ENCODE results near the gene CNTN6. TPM values are rescaled to one million over a fixed set of nuclear protein-coding genes. Genes with fewer than 3 reads are reported as not detected.

The CNTN6 gene
- total RNA-seq, 1 experiment from 2014 or later: not detected

DNA sequence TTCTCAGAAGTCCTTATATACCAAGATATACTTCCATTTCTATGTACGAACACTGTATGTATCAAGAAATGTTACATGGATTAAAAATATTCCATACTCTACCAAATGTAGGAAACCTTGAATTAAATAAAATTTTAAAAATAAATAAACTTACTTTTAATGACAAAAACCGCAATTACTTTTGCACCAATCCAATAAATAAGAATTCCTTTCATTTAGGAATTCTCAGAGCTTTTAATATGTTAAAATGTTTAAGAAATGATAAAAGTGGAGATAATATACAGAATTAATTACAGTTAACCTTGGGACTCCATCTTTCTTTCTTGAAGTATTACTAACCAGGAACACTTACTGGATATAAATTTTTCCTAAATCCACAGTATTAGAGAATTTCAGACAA is 272.7 kb downstream of the CNTN6 start:
- BruUV-seq (replicated peaks): no TSS peak
- no peak overlapping the region for H3K4me3 ChIP-seq (ENCODE audit: low read depth in 2 of 2, low read length in 2 of 2)
- intact Hi-C loops (cut with micrococcal nuclease; ENCODE audit: unreplicated experiment): no loop called here
- no peaks in the 10 kb centered on the region for H3K9me3 ChIP-seq (ENCODE audit: control insufficient read depth, insufficient read depth, low read depth, low read length)
- DNase-seq (ENCODE audit: low read depth, low spot score) (no peak), ATAC-seq (no peak)
- TF ChIP-seq, protein P1, sequence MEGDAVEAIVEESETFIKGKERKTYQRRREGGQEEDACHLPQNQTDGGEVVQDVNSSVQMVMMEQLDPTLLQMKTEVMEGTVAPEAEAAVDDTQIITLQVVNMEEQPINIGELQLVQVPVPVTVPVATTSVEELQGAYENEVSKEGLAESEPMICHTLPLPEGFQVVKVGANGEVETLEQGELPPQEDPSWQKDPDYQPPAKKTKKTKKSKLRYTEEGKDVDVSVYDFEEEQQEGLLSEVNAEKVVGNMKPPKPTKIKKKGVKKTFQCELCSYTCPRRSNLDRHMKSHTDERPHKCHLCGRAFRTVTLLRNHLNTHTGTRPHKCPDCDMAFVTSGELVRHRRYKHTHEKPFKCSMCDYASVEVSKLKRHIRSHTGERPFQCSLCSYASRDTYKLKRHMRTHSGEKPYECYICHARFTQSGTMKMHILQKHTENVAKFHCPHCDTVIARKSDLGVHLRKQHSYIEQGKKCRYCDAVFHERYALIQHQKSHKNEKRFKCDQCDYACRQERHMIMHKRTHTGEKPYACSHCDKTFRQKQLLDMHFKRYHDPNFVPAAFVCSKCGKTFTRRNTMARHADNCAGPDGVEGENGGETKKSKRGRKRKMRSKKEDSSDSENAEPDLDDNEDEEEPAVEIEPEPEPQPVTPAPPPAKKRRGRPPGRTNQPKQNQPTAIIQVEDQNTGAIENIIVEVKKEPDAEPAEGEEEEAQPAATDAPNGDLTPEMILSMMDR (IDR thresholded peaks at IDR 0.05): no peak
- TF ChIP-seq SIN3A (IDR thresholded peaks at IDR 0.05; ENCODE audit: borderline replicate concordance, insufficient read depth, low read depth, low read length) (no peak), POLR2AphosphoS5 (IDR thresholded peaks at IDR 0.05; ENCODE audit: low read depth, low read length) (no peak), TCF7L2 (IDR thresholded peaks at IDR 0.05; ENCODE audit: low read depth, low read length) (no peak)
- TF ChIP-seq, protein P2, sequence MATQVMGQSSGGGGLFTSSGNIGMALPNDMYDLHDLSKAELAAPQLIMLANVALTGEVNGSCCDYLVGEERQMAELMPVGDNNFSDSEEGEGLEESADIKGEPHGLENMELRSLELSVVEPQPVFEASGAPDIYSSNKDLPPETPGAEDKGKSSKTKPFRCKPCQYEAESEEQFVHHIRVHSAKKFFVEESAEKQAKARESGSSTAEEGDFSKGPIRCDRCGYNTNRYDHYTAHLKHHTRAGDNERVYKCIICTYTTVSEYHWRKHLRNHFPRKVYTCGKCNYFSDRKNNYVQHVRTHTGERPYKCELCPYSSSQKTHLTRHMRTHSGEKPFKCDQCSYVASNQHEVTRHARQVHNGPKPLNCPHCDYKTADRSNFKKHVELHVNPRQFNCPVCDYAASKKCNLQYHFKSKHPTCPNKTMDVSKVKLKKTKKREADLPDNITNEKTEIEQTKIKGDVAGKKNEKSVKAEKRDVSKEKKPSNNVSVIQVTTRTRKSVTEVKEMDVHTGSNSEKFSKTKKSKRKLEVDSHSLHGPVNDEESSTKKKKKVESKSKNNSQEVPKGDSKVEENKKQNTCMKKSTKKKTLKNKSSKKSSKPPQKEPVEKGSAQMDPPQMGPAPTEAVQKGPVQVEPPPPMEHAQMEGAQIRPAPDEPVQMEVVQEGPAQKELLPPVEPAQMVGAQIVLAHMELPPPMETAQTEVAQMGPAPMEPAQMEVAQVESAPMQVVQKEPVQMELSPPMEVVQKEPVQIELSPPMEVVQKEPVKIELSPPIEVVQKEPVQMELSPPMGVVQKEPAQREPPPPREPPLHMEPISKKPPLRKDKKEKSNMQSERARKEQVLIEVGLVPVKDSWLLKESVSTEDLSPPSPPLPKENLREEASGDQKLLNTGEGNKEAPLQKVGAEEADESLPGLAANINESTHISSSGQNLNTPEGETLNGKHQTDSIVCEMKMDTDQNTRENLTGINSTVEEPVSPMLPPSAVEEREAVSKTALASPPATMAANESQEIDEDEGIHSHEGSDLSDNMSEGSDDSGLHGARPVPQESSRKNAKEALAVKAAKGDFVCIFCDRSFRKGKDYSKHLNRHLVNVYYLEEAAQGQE (IDR thresholded peaks at IDR 0.05; ENCODE audit: insufficient read depth in 1 of 2, low read depth in 2 of 2, low read length in 1 of 2): no peak
- no peaks in the 10 kb centered on the region for H3K4me1 ChIP-seq (ENCODE audit: control insufficient read depth, insufficient read depth, low read length)
- ChIA-PET CTCF (no interaction called here), POLR2A (no interaction called here)
- in situ Hi-C loops (cut with HindIII; ENCODE audit: low pct_unique_long_range_greater_than_20kb, low sequenced_read_pairs): no loop called here
- H3K27me3 ChIP-seq (ENCODE audit: control insufficient read depth, insufficient read depth, low read length): no peaks in the 10 kb centered on the region
- H3K36me3 ChIP-seq (ENCODE audit: control insufficient read depth, insufficient read depth, low read length): no peaks in the 10 kb centered on the region
- H3K27ac ChIP-seq (ENCODE audit: low read length): no peak overlapping the region

GRCh38 chr3:1374471-1374870 is 281.6 kb downstream of the CNTN6 start:
- CTCF ChIA-PET: no interaction called here
- DNase-seq (ENCODE audit: low read depth, low spot score) (no peak), ATAC-seq (no peak)
- Histone ChIP-seq H3K9me3 (ENCODE audit: control insufficient read depth, insufficient read depth, low read depth, low read length) (no peaks in the 10 kb centered on the region), H3K27me3 (ENCODE audit: control insufficient read depth, insufficient read depth, low read length) (no peaks in the 10 kb centered on the region), H3K4me1 (ENCODE audit: control insufficient read depth, insufficient read depth, low read length) (no peaks in the 10 kb centered on the region), H3K36me3 (ENCODE audit: control insufficient read depth, insufficient read depth, low read length) (no peaks in the 10 kb centered on the region), H3K27ac (ENCODE audit: low read length) (no peak overlapping the region), H3K4me3 (ENCODE audit: low read depth in 2 of 2, low read length in 2 of 2) (no peak overlapping the region)
- in situ Hi-C loops (cut with HindIII; ENCODE audit: low pct_unique_long_range_greater_than_20kb, low sequenced_read_pairs): no loop called here
- TF ChIP-seq SIN3A (IDR thresholded peaks at IDR 0.05; ENCODE audit: borderline replicate concordance, insufficient read depth, low read depth, low read length): no peak
- POLR2A ChIA-PET: no interaction called here
- no TSS peak for BruUV-seq (replicated peaks)
- intact Hi-C loops (cut with micrococcal nuclease; ENCODE audit: unreplicated experiment): no loop called here

DNA sequence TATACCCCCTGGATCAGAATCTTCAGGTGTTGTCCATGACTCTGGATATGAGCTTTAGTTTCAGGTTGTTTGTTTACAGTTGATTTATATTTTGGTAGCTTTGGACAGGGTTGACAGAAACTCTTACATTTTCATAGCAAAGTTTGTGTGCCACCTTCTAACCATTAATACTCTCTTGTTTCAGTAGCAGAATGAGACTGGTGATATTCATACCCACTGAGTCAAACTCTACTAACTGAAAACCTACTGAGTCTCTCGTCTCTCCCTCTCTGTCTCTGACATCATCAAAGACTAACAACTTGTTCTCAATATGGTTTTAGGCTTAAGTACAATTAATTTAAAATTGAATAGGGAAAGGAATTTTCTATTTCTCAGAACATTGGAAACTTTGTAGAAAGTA is 282.3 kb downstream of the CNTN6 start:
- POLR2A ChIA-PET: no interaction called here
- DNase-seq (ENCODE audit: low read depth, low spot score) (no peak), ATAC-seq (no peak)
- in situ Hi-C loops (cut with HindIII; ENCODE audit: low pct_unique_long_range_greater_than_20kb, low sequenced_read_pairs): no loop called here
- intact Hi-C loops (cut with micrococcal nuclease; ENCODE audit: unreplicated experiment): no loop called here
- BruUV-seq (replicated peaks): no TSS peak
- H3K4me3 ChIP-seq (ENCODE audit: low read depth in 2 of 2, low read length in 2 of 2): no peak overlapping the region
- H3K27me3 ChIP-seq (ENCODE audit: control insufficient read depth, insufficient read depth, low read length): no peaks in the 10 kb centered on the region
- no peaks in the 10 kb centered on the region for H3K36me3 ChIP-seq (ENCODE audit: control insufficient read depth, insufficient read depth, low read length)
- no peaks in the 10 kb centered on the region for H3K9me3 ChIP-seq (ENCODE audit: control insufficient read depth, insufficient read depth, low read depth, low read length)
- CTCF ChIA-PET: no interaction called here
- no peak overlapping the region for H3K27ac ChIP-seq (ENCODE audit: low read length)
- TF ChIP-seq, protein P1 (IDR thresholded peaks at IDR 0.05): no peak
- TF ChIP-seq SIN3A (IDR thresholded peaks at IDR 0.05; ENCODE audit: borderline replicate concordance, insufficient read depth, low read depth, low read length) (no peak), TCF7L2 (IDR thresholded peaks at IDR 0.05; ENCODE audit: low read depth, low read length) (no peak), POLR2AphosphoS5 (IDR thresholded peaks at IDR 0.05; ENCODE audit: low read depth, low read length) (no peak)
- TF ChIP-seq, protein P2 (IDR thresholded peaks at IDR 0.05; ENCODE audit: insufficient read depth in 1 of 2, low read depth in 2 of 2, low read length in 1 of 2): no peak
- H3K4me1 ChIP-seq (ENCODE audit: control insufficient read depth, insufficient read depth, low read length): no peaks in the 10 kb centered on the region

Measured in Panc1 (cell line).